ENCODE results near the gene KRT2. TPM values are rescaled to one million over a fixed set of nuclear protein-coding genes. Genes with fewer than 3 reads are reported as not detected.

The KRT2 gene
- total and polyA plus RNA-seq, 8 donors: not detected

DNA sequence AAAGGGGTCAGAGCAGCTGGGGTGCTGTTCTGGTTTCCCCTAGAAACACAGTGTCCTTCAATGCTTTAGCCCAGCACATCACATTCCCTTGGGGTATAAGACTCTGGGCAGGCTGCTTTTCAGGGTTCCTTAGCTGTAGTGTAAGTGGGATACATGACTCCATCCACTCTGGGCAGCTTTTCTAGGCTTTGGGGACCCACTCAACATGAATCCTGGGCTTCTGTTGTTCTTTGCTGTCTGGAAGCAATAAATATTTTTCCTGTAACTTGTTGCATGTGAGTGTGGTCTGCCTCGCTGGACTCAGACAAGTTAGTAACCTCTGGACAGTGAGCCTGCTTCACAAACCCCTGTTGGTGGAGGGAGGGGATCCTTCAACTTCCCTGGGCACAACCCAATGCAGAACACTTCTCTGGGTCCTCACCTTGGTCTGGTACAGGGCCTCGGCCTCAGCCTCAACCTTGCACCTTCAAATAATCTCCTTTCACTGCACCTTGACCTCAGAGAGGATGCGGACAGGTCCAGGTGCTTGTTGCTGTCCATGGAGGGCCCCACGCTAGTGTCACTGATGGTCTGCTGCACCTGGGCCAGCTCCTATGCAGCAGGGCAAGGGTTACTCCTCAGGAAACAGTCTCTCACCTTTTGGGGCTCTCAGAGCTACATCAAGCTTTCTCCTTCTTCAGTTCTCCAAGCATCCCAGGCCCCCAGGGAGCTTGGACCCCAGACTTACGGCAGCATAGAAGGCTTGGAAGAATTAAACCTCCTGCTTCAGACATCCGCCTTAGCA is 20.1 kb downstream of the KRT2 start:
- no peak for ATAC-seq
- no peak overlapping the region for H3K27ac ChIP-seq
- no peak overlapping the region for H3K4me3 ChIP-seq
- no peaks in the 10 kb centered on the region for H3K4me1 ChIP-seq
- H3K27me3 ChIP-seq: peaks cover 0 to 25% of the 10 kb centered on the region in 2 donors
- no peaks in the 10 kb centered on the region for H3K36me3 ChIP-seq
- DNase-seq: no peak
- TF ChIP-seq, protein P1, sequence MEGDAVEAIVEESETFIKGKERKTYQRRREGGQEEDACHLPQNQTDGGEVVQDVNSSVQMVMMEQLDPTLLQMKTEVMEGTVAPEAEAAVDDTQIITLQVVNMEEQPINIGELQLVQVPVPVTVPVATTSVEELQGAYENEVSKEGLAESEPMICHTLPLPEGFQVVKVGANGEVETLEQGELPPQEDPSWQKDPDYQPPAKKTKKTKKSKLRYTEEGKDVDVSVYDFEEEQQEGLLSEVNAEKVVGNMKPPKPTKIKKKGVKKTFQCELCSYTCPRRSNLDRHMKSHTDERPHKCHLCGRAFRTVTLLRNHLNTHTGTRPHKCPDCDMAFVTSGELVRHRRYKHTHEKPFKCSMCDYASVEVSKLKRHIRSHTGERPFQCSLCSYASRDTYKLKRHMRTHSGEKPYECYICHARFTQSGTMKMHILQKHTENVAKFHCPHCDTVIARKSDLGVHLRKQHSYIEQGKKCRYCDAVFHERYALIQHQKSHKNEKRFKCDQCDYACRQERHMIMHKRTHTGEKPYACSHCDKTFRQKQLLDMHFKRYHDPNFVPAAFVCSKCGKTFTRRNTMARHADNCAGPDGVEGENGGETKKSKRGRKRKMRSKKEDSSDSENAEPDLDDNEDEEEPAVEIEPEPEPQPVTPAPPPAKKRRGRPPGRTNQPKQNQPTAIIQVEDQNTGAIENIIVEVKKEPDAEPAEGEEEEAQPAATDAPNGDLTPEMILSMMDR (IDR thresholded peaks at IDR 0.05): no peak
- intact Hi-C loops (cut with DNase I): no loop called here
- H3K9me3 ChIP-seq: no peaks in the 10 kb centered on the region

- intact Hi-C loops (cut with DNase I): no loop called here
- ATAC-seq: no peak
- TF ChIP-seq, protein P1 (IDR thresholded peaks at IDR 0.05): no peak
Observed at GRCh38 chr12:52631264-52631663, 20.7 kb downstream of the KRT2 start.

DNA sequence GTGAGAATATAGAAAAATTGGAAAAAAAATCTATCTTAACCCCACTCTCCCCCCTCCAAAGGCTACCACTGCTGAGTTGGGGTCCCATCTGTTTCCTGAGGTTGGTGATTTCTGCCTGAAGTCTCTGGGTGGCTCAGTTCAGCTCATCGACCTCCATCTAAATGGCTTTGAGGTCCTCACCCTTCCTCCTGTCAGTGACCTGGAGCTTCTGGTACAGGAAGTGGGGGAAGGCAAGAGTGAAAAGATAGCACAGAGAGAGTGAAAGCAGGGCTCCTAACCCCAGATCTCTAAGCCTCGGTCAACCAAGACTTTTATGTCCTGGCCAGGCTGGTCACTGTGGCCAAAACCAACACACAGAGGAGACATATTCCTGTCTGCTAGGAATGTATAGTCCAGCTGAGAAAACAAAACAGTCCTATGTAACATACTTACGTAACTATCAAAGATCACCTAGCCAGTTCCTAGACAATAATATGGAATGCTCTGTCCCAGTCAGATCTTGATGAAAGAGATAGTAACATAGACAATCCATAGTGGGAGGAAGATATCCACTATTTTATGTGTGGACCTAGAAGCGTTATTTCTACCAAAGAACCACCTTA is 21.3 kb downstream of the KRT2 start:
- ATAC-seq (no peak), DNase-seq (no peak)
- Histone ChIP-seq H3K4me3 (no peak overlapping the region), H3K4me1 (no peaks in the 10 kb centered on the region), H3K27me3 (peaks cover 0 to 25% of the 10 kb centered on the region in 2 donors), H3K27ac (no peak overlapping the region), H3K36me3 (no peaks in the 10 kb centered on the region), H3K9me3 (no peaks in the 10 kb centered on the region)
- TF ChIP-seq, protein P1 (IDR thresholded peaks at IDR 0.05): no peak
- intact Hi-C loops (cut with DNase I): no loop called here

More at GRCh38 chr12:52631264-52631663, 20.7 kb downstream of the KRT2 start:
- Histone ChIP-seq H3K27ac (no peak overlapping the region), H3K4me1 (no peaks in the 10 kb centered on the region), H3K36me3 (no peaks in the 10 kb centered on the region), H3K9me3 (no peaks in the 10 kb centered on the region), H3K4me3 (no peak overlapping the region), H3K27me3 (peaks cover 0 to 25% of the 10 kb centered on the region in 2 donors)
- DNase-seq: no peak

DNA sequence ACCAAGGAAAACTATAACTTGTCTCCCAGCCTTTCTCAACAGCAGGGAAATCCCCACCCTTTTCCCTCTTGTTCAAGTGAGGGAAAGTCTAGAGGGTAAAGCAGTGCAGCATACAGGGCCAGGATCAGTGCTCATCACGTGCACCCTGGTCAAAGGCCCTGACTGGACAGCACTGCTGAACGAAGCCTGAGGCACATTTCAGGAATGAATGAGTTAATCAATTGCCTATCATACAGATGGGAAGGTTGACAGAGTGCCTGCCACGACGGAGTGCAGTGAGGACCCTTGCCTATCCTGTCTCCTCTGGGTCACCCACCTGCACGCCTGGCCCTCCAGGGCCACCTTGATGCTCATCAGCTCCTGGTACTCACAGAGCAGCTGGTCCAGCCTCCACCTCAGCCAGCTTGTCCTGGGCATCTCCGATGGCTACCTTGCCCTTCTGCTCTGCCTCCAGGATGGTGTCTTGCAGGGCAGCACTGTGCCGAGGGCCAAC is 22.0 kb downstream of the KRT2 start:
- intact Hi-C loops (cut with DNase I): no loop called here
- Histone ChIP-seq H3K4me3 (no peak overlapping the region), H3K27me3 (peaks cover 0 to 25% of the 10 kb centered on the region in 2 donors), H3K4me1 (no peaks in the 10 kb centered on the region), H3K9me3 (no peaks in the 10 kb centered on the region), H3K27ac (no peak overlapping the region), H3K36me3 (no peaks in the 10 kb centered on the region)
- DNase-seq (no peak), ATAC-seq (no peak)
- TF ChIP-seq, protein P1 (IDR thresholded peaks at IDR 0.05): no peak

DNA sequence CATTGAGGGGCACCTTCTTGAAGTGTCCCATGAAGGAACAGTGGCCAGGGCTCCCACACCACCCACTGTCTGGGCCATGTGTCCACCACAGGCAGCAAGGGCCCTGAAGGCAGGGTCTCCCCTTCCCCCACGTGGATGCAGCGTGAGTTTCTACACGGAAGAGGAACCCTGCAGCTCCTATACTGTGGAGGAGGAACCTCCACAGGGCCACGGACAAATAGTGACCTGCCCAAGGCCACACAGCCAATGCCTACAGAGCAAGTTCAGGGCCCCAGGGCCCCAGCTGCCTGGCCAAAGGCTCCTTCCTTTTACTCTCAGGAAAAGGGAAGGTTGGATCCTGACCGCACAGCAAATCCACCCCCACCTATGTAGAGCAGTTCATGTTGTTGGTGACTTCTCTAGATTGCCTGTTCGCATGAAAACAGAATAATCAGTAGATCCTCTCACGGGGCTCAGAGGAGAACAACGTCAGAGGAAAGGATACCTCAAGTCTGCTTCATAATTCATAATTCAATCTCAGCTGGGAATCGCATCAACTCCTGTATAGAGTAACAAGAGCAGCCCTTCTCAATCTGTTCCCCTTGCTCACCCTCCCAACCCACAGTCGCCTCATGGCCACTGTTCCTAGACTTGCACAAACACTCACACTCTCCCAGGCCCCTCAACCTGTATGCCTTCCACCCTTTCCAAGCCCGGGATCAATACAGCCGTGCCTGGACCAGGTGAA is 22.6 kb downstream of the KRT2 start:
- no peaks in the 10 kb centered on the region for H3K4me1 ChIP-seq
- no peak overlapping the region for H3K27ac ChIP-seq
- intact Hi-C loops (cut with DNase I): no loop called here
- no peaks in the 10 kb centered on the region for H3K9me3 ChIP-seq
- H3K36me3 ChIP-seq: no peaks in the 10 kb centered on the region
- peaks cover 0 to 25% of the 10 kb centered on the region in 2 donors for H3K27me3 ChIP-seq
- no peak for DNase-seq
- TF ChIP-seq, protein P1 (IDR thresholded peaks at IDR 0.05): no peak
- H3K4me3 ChIP-seq: no peak overlapping the region
- no peak for ATAC-seq
